ENCODE data around the gene HARS1. TPM values are rescaled to one million over a fixed set of nuclear protein-coding genes. Genes with fewer than 3 reads are reported as not detected.
"Not testable (repeated sequence)": the region's sequence is repeated elsewhere in the genome, so short reads cannot be mapped to it uniquely, and the experiment has no call there.

Gene HARS1
- total and polyA plus RNA-seq, 8 donors = 24.7 to 47.8 (median 32.7) TPM

DNA sequence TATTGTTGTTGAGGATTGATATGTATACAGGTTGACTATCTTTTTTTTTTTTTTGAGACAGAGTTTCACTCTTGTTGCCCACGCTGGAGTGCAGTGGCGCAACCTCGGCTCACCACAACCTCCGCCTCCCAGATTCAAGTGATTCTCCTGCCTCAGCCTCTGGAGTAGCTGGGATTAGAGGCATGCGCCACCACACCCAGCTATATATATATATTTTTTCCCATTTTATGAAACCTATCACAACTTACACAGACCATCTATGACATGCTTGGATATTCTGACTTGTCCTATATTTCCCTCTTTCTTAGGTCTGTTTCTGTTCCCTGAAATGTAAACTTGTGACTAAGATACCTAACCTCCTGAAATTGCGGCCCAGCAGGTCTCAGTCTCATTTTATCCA is 63.2 kb downstream of the HARS1 start:
- no peak overlapping the region for H3K27ac ChIP-seq
- no peak overlapping the region for H3K4me3 ChIP-seq
- intact Hi-C loops (cut with DNase I) = no loop called here
- 88 to 93% methylated on average over 6 of the region's 6 CpGs for WGBS, 2 donors
- no peaks in the 10 kb centered on the region for H3K36me3 ChIP-seq
- no peak for DNase-seq
- ATAC-seq = no peak
- no peaks in the 10 kb centered on the region for H3K27me3 ChIP-seq
- TF ChIP-seq, protein P1, sequence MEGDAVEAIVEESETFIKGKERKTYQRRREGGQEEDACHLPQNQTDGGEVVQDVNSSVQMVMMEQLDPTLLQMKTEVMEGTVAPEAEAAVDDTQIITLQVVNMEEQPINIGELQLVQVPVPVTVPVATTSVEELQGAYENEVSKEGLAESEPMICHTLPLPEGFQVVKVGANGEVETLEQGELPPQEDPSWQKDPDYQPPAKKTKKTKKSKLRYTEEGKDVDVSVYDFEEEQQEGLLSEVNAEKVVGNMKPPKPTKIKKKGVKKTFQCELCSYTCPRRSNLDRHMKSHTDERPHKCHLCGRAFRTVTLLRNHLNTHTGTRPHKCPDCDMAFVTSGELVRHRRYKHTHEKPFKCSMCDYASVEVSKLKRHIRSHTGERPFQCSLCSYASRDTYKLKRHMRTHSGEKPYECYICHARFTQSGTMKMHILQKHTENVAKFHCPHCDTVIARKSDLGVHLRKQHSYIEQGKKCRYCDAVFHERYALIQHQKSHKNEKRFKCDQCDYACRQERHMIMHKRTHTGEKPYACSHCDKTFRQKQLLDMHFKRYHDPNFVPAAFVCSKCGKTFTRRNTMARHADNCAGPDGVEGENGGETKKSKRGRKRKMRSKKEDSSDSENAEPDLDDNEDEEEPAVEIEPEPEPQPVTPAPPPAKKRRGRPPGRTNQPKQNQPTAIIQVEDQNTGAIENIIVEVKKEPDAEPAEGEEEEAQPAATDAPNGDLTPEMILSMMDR (IDR thresholded peaks at IDR 0.05) = no peak
- no peak for FAIRE-seq
- H3K4me1 ChIP-seq = peaks cover 0 to 2% (median 0%) of the 10 kb centered on the region in 3 donors
- H3K9me3 ChIP-seq = no peaks in the 10 kb centered on the region

DNA sequence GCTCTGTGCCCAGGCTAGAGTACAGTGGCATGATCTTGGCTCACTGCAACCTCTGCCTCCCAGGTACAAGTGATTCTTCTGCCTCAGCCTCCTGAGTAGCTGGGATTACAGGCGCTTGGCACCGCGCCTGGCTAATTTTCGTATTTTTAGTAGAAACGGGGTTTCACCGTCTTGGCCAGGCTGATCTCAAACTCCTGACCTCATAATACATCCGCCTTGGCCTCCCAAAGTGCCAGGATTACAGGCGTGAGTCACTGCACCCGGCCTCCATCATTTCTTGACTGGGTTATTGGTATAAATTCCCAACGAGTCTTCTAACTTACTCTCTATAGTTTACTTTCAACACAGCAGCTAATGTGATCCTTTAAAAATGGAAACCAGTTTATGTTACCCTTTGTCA is 66.3 kb downstream of the HARS1 start:
- WGBS, 2 donors = 78 to 83% methylated on average over 10 of the region's 10 CpGs
- not testable (repeated sequence) for FAIRE-seq

More for the DNA sequence above, 66.3 kb downstream of the HARS1 start:
- DNase-seq; ATAC-seq; intact Hi-C loops (cut with DNase I); H3K27ac ChIP-seq; H3K4me1 ChIP-seq; H3K36me3 ChIP-seq; H3K4me3 ChIP-seq; H3K9me3 ChIP-seq; H3K27me3 ChIP-seq: not testable (repeated sequence)

Small RNA genes within 50 kb of the gene (microRNA-seq; reads per million reads assigned to microRNA genes)
- 0 to 1.8 reads per million in 2 donors for gene MIR3655

Other genes starting within 250 kb of the HARS1 start
- 10 to 100 TPM in 4 of 6 donors, 1 to 10 TPM in 2; 7.2 to 19.9 (median 12.1) TPM for gene EIF4EBP3, start 143.7 kb downstream of the HARS1 start, total RNA-seq
- 10 to 100 TPM; 52.7 to 55.5 TPM for gene EIF4EBP3, start 143.7 kb downstream of the HARS1 start, polyA plus RNA-seq
- gene SRA1, start 133.9 kb downstream of the HARS1 start, total RNA-seq = 10 to 100 TPM in 4 of 6 donors, 1 to 10 TPM in 2; 7.0 to 14.3 (median 11.2) TPM
- 10 to 100 TPM; 20.5 to 29.7 TPM for gene SRA1, start 133.9 kb downstream of the HARS1 start, polyA plus RNA-seq
- 10 to 100 TPM in 4 of 6 donors, 1 to 10 TPM in 2; 8.1 to 20.0 (median 12.7) TPM for gene APBB3, start 126.8 kb downstream of the HARS1 start, total RNA-seq
- 10 to 100 TPM; 48.1 to 51.0 TPM for gene APBB3, start 126.8 kb downstream of the HARS1 start, polyA plus RNA-seq
- 10 to 100 TPM; 17.0 to 36.5 (median 26.4) TPM for gene SLC35A4, start 126.5 kb downstream of the HARS1 start, total RNA-seq
- gene SLC35A4, start 126.5 kb downstream of the HARS1 start, polyA plus RNA-seq = 10 to 100 TPM; 19.5 to 24.9 TPM
- gene CD14, start 58.2 kb downstream of the HARS1 start, total RNA-seq = 10 to 100 TPM in 3 of 6 donors, 1 to 10 TPM in 3; 4.3 to 45.8 (median 16.1) TPM
- gene CD14, start 58.2 kb downstream of the HARS1 start, polyA plus RNA-seq = 10 to 100 TPM; 11.8 to 17.6 TPM
- 10 to 100 TPM in 1 of 6 donors, 1 to 10 TPM in 5; 5.5 to 12.3 (median 8.0) TPM for gene TMCO6, start 51.9 kb downstream of the HARS1 start, total RNA-seq
- gene TMCO6, start 51.9 kb downstream of the HARS1 start, polyA plus RNA-seq = 10 to 100 TPM; 17.2 to 19.7 TPM
- 10 to 100 TPM; 20.7 to 31.9 (median 24.2) TPM for gene NDUFA2, start 43.7 kb downstream of the HARS1 start, total RNA-seq
- gene NDUFA2, start 43.7 kb downstream of the HARS1 start, polyA plus RNA-seq = 100 to 1,000 TPM; 106 to 125 TPM
- gene IK, start 43.5 kb downstream of the HARS1 start, total RNA-seq = 10 to 100 TPM; 25.1 to 43.5 (median 28.1) TPM
- gene IK, start 43.5 kb downstream of the HARS1 start, polyA plus RNA-seq = 10 to 100 TPM; 31.2 to 53.4 TPM
- 10 to 100 TPM; 10.2 to 14.1 (median 11.9) TPM for gene WDR55, start 26.5 kb downstream of the HARS1 start, total RNA-seq
- gene WDR55, start 26.5 kb downstream of the HARS1 start, polyA plus RNA-seq = 10 to 100 TPM; 17.1 to 19.2 TPM
- gene DND1, start 17.8 kb downstream of the HARS1 start, total RNA-seq = 1 to 10 TPM in 1 of 6 donors, under 1 TPM in 5; 0.37 to 1.0 (median 0.56) TPM
- 1 to 10 TPM; 3.5 to 3.8 TPM for gene DND1, start 17.8 kb downstream of the HARS1 start, polyA plus RNA-seq
- 10 to 100 TPM in 1 of 6 donors, 1 to 10 TPM in 5; 5.9 to 15.9 (median 8.6) TPM for gene HARS2, start 85 bp upstream of the HARS1 start, total RNA-seq
- 10 to 100 TPM; 12.4 to 23.6 TPM for gene HARS2, start 85 bp upstream of the HARS1 start, polyA plus RNA-seq
- gene ZMAT2, start 9.1 kb upstream of the HARS1 start, total RNA-seq = 10 to 100 TPM; 10.5 to 28.0 (median 15.8) TPM
- gene ZMAT2, start 9.1 kb upstream of the HARS1 start, polyA plus RNA-seq = 10 to 100 TPM; 21.2 to 42.9 TPM
- gene PCDHA1, start 94.8 kb upstream of the HARS1 start, total RNA-seq = under 1 TPM in 4 of 6 donors, not detected in 2; 0.03 to 0.13 (median 0.09) TPM
- gene PCDHA1, start 94.8 kb upstream of the HARS1 start, polyA plus RNA-seq = under 1 TPM; 0.04 to 0.47 TPM
- gene PCDHA2, start 103.5 kb upstream of the HARS1 start, total RNA-seq = under 1 TPM in 5 of 6 donors, not detected in 1; 0.08 to 0.31 (median 0.12) TPM
- gene PCDHA2, start 103.5 kb upstream of the HARS1 start, polyA plus RNA-seq = under 1 TPM; 0.19 to 0.40 TPM
- gene PCDHA3, start 109.7 kb upstream of the HARS1 start, total RNA-seq = under 1 TPM; 0.24 to 0.79 (median 0.50) TPM
- 1 to 10 TPM in 1 of 2 donors, under 1 TPM in 1; 0.27 to 1.2 TPM for gene PCDHA3, start 109.7 kb upstream of the HARS1 start, polyA plus RNA-seq
- gene PCDHA4, start 115.7 kb upstream of the HARS1 start, total RNA-seq = 1 to 10 TPM in 4 of 6 donors, under 1 TPM in 2; 0.74 to 3.1 (median 1.5) TPM
- gene PCDHA4, start 115.7 kb upstream of the HARS1 start, polyA plus RNA-seq = under 1 TPM; 0.53 to 0.70 TPM
- under 1 TPM; 0.24 to 0.92 (median 0.48) TPM for gene PCDHA5, start 130.2 kb upstream of the HARS1 start, total RNA-seq
- under 1 TPM; 0.80 to 0.96 TPM for gene PCDHA5, start 130.2 kb upstream of the HARS1 start, polyA plus RNA-seq
- gene PCDHA6, start 136.6 kb upstream of the HARS1 start, total RNA-seq = 1 to 10 TPM in 4 of 6 donors, under 1 TPM in 2; 0.31 to 1.7 (median 1.1) TPM
- 1 to 10 TPM in 1 of 2 donors, under 1 TPM in 1; 0.42 to 1.6 TPM for gene PCDHA6, start 136.6 kb upstream of the HARS1 start, polyA plus RNA-seq
- gene PCDHA7, start 142.9 kb upstream of the HARS1 start, total RNA-seq = under 1 TPM; 0.19 to 0.84 (median 0.44) TPM
- gene PCDHA7, start 142.9 kb upstream of the HARS1 start, polyA plus RNA-seq = under 1 TPM; 0.49 to 0.96 TPM
- under 1 TPM; 0.08 to 0.76 (median 0.41) TPM for gene PCDHA8, start 149.8 kb upstream of the HARS1 start, total RNA-seq
- gene PCDHA8, start 149.8 kb upstream of the HARS1 start, polyA plus RNA-seq = under 1 TPM; 0.30 to 0.40 TPM
- gene PCDHA9, start 157.0 kb upstream of the HARS1 start, total RNA-seq = under 1 TPM; 0.12 to 0.55 (median 0.23) TPM
- under 1 TPM in 1 of 2 donors, not detected in 1; 0.19 TPM for gene PCDHA9, start 157.0 kb upstream of the HARS1 start, polyA plus RNA-seq
- 1 to 10 TPM; 1.4 to 6.7 (median 3.1) TPM for gene PCDHA10, start 164.5 kb upstream of the HARS1 start, total RNA-seq
- gene PCDHA10, start 164.5 kb upstream of the HARS1 start, polyA plus RNA-seq = under 1 TPM; 0.16 to 0.34 TPM
- 1 to 10 TPM in 4 of 6 donors, under 1 TPM in 2; 0.78 to 1.6 (median 1.2) TPM for gene PCDHA11, start 177.6 kb upstream of the HARS1 start, total RNA-seq
- under 1 TPM; 0.34 to 0.35 TPM for gene PCDHA11, start 177.6 kb upstream of the HARS1 start, polyA plus RNA-seq
- 1 to 10 TPM in 4 of 6 donors, under 1 TPM in 2; 0.75 to 1.5 (median 1.3) TPM for gene PCDHA12, start 183.9 kb upstream of the HARS1 start, total RNA-seq
- gene PCDHA12, start 183.9 kb upstream of the HARS1 start, polyA plus RNA-seq = under 1 TPM; 0.42 to 0.54 TPM
- gene PCDHA13, start 190.8 kb upstream of the HARS1 start, total RNA-seq = 1 to 10 TPM in 3 of 6 donors, under 1 TPM in 3; 0.63 to 2.0 (median 1.2) TPM
- under 1 TPM; 0.27 to 0.35 TPM for gene PCDHA13, start 190.8 kb upstream of the HARS1 start, polyA plus RNA-seq
- gene PCDHAC1, start 234.9 kb upstream of the HARS1 start, total RNA-seq = 1 to 10 TPM in 5 of 6 donors, under 1 TPM in 1; 0.98 to 2.0 (median 1.6) TPM
- under 1 TPM; 0.34 to 0.80 TPM for gene PCDHAC1, start 234.9 kb upstream of the HARS1 start, polyA plus RNA-seq